ENCODE measurements around the gene AP1G2. TPM values are rescaled to one million over a fixed set of nuclear protein-coding genes. Genes with fewer than 3 reads are reported as not detected.

Gene AP1G2
- total and polyA plus RNA-seq, 2 donors (not counting 1 experiment from before 2014, with no cell fraction given), result 648 to 1,185 TPM

DNA sequence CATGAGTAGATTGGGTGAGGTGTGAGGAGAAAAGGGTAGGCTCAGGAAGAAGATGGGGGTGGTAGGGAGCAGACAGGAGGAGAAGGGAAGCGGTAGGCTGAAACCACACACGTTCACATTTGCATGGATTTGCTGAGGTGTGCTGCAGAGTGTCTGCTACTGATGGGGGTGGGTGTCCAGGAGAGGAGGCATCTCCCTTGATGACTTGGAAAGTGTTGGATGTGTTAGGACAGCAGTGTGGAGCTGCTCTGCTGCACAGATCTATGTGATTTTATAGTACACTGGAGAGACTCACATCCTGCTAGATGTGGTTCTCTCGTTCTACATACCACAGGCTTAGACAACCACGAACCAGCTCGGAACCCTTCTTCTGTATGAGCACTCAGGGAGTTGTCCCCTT is 25.3 kb downstream of the AP1G2 start:
- H3K4me1 ChIP-seq (ENCODE audit: control insufficient read depth in 2 of 2, insufficient read depth in 2 of 2, low read length in 2 of 2), result no peaks in the 10 kb centered on the region
- H3K27me3 ChIP-seq (replicated peaks in 1 of 4; ENCODE audit: control extremely low read depth in 1 of 4, control insufficient read depth in 3 of 4, insufficient read depth in 4 of 4, low read length in 3 of 4), result peaks cover 0 to 5% (median 0%) of the 10 kb centered on the region in 4 experiments
- no peaks in the 10 kb centered on the region for H3K79me2 ChIP-seq (ENCODE audit: control insufficient read depth, insufficient read depth, low read length)
- TF ChIP-seq EZH2 (IDR thresholded peaks at IDR 0.05; ENCODE audit: borderline replicate concordance, insufficient read depth, low read depth, low read length, poor library complexity, severe bottlenecking), result no peak
- TF ChIP-seq, protein P1, sequence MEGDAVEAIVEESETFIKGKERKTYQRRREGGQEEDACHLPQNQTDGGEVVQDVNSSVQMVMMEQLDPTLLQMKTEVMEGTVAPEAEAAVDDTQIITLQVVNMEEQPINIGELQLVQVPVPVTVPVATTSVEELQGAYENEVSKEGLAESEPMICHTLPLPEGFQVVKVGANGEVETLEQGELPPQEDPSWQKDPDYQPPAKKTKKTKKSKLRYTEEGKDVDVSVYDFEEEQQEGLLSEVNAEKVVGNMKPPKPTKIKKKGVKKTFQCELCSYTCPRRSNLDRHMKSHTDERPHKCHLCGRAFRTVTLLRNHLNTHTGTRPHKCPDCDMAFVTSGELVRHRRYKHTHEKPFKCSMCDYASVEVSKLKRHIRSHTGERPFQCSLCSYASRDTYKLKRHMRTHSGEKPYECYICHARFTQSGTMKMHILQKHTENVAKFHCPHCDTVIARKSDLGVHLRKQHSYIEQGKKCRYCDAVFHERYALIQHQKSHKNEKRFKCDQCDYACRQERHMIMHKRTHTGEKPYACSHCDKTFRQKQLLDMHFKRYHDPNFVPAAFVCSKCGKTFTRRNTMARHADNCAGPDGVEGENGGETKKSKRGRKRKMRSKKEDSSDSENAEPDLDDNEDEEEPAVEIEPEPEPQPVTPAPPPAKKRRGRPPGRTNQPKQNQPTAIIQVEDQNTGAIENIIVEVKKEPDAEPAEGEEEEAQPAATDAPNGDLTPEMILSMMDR (IDR thresholded peaks at IDR 0.05), result no peak
- WGBS (ENCODE audit: insufficient coverage), result 85% methylated on average over 5 of the region's 5 CpGs
- H3K4me3 ChIP-seq (ENCODE audit: control extremely low read depth in 1 of 5, extremely low read depth in 1 of 5, insufficient read depth in 1 of 5, low read depth in 2 of 5, low read length in 4 of 5), result no peak overlapping the region
- no peak overlapping the region for H2AFZ ChIP-seq (ENCODE audit: insufficient read depth, low read depth, low read length, poor library complexity, severe bottlenecking)
- ChIA-PET POLR2A (no interaction called here), CTCF (interaction anchor here (1.7 to 7.7 kb wide), 4 partner anchors 9 to 63 kb away, joined by 3 to 80 read pairs (median 16); partner anchors contain the start of gene ZFHX2)
- no peaks in the 10 kb centered on the region for H3K9me3 ChIP-seq (ENCODE audit: control extremely low read depth in 1 of 3, control insufficient read depth in 2 of 3, insufficient read depth in 1 of 3, low read length in 2 of 3)
- no peak overlapping the region for H3K9ac ChIP-seq (ENCODE audit: low read length)
- no peaks in the 10 kb centered on the region for H4K20me1 ChIP-seq (ENCODE audit: control insufficient read depth, insufficient read depth, low read length, poor library complexity, severe bottlenecking)
- no peaks in the 10 kb centered on the region for H3K4me1 Mint-ChIP-seq
- DNase-seq (no peak), ATAC-seq (ENCODE audit: low read depth) (no peak)
- no peaks in the 10 kb centered on the region for H3K9me3 Mint-ChIP-seq (ENCODE audit: insufficient read depth)
- H3K36me3 ChIP-seq (replicated peaks in 1 of 2; ENCODE audit: control extremely low read depth in 1 of 2, control insufficient read depth in 1 of 2, extremely low read depth in 1 of 2, insufficient read depth in 2 of 2, low read length in 1 of 2), result no peaks in the 10 kb centered on the region
- H3K4me2 ChIP-seq (replicated peaks; ENCODE audit: low read depth, low read length, poor library complexity, severe bottlenecking), result no peak overlapping the region
- no peak overlapping the region for H3K27ac Mint-ChIP-seq
- H3K4me3 Mint-ChIP-seq, result no peak overlapping the region
- intact Hi-C loops (cut with micrococcal nuclease), result no loop called here
- peaks cover 3% of the 10 kb centered on the region for H3K27me3 Mint-ChIP-seq
- H3K27ac ChIP-seq (ENCODE audit: low read length in 2 of 2), result no peak overlapping the region

DNA sequence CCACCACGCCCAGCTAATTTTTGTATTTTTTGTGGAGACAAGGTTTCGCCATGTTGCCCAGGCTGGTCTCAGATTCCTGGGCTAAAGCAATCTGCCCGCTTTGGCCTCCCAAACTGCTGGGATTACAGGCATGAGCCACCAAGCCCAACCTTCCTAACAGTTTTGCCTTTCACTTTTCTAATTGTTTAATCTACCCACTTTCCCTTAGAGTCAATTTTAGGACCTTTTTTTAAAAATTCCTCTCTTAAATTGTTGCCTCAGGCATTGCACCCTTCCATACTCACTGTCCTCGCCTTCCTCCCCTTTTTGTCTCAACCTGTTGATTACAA is 27.5 kb downstream of the AP1G2 start:
- H3K4me1 ChIP-seq (ENCODE audit: control insufficient read depth in 2 of 2, insufficient read depth in 2 of 2, low read length in 2 of 2), result no peaks in the 10 kb centered on the region
- no peaks in the 10 kb centered on the region for H3K9me3 ChIP-seq (ENCODE audit: control extremely low read depth in 1 of 3, control insufficient read depth in 2 of 3, insufficient read depth in 1 of 3, low read length in 2 of 3)
- no peaks in the 10 kb centered on the region for H4K20me1 ChIP-seq (ENCODE audit: control insufficient read depth, insufficient read depth, low read length, poor library complexity, severe bottlenecking)
- H3K27ac ChIP-seq (ENCODE audit: low read length in 2 of 2), result no peak overlapping the region
- H3K27me3 ChIP-seq (replicated peaks in 1 of 4; ENCODE audit: control extremely low read depth in 1 of 4, control insufficient read depth in 3 of 4, insufficient read depth in 4 of 4, low read length in 3 of 4), result peaks cover 0 to 5% (median 0%) of the 10 kb centered on the region in 4 experiments
- intact Hi-C loops (cut with micrococcal nuclease), result no loop called here
- no peak overlapping the region for H3K27ac Mint-ChIP-seq
- H3K4me2 ChIP-seq (replicated peaks; ENCODE audit: low read depth, low read length, poor library complexity, severe bottlenecking), result no peak overlapping the region
- H3K36me3 ChIP-seq (replicated peaks in 1 of 2; ENCODE audit: control extremely low read depth in 1 of 2, control insufficient read depth in 1 of 2, extremely low read depth in 1 of 2, insufficient read depth in 2 of 2, low read length in 1 of 2), result no peaks in the 10 kb centered on the region
- CTCF ChIA-PET, result interaction anchor here (0.6 to 7.7 kb wide), 8 partner anchors 11 to 562 kb away, joined by 3 to 80 read pairs (median 4); partner anchors contain the start of genes DHRS2, THTPA and ZFHX2
- DNase-seq (no peak), ATAC-seq (ENCODE audit: low read depth) (no peak)
- no peak overlapping the region for H3K4me3 Mint-ChIP-seq
- POLR2A ChIA-PET, result no interaction called here
- no peaks in the 10 kb centered on the region for H3K4me1 Mint-ChIP-seq
- no peak overlapping the region for H3K4me3 ChIP-seq (ENCODE audit: control extremely low read depth in 1 of 5, extremely low read depth in 1 of 5, insufficient read depth in 1 of 5, low read depth in 2 of 5, low read length in 4 of 5)
- no peak for TF ChIP-seq EZH2 (IDR thresholded peaks at IDR 0.05; ENCODE audit: borderline replicate concordance, insufficient read depth, low read depth, low read length, poor library complexity, severe bottlenecking)
- TF ChIP-seq, protein P1 (IDR thresholded peaks at IDR 0.05), result no peak
- no peak overlapping the region for H3K9ac ChIP-seq (ENCODE audit: low read length)
- 100% methylated on average over 3 of the region's 4 CpGs for WGBS (ENCODE audit: insufficient coverage)
- H3K9me3 Mint-ChIP-seq (ENCODE audit: insufficient read depth), result no peaks in the 10 kb centered on the region
- H3K27me3 Mint-ChIP-seq, result peaks cover 3% of the 10 kb centered on the region
- no peaks in the 10 kb centered on the region for H3K79me2 ChIP-seq (ENCODE audit: control insufficient read depth, insufficient read depth, low read length)
- no peak overlapping the region for H2AFZ ChIP-seq (ENCODE audit: insufficient read depth, low read depth, low read length, poor library complexity, severe bottlenecking)
